Measurements from ENCODE around the gene TLE2. TPM values are rescaled to one million over a fixed set of nuclear protein-coding genes. Genes with fewer than 3 reads are reported as not detected.

The TLE2 gene
- 6.3 TPM for total RNA-seq

DNA sequence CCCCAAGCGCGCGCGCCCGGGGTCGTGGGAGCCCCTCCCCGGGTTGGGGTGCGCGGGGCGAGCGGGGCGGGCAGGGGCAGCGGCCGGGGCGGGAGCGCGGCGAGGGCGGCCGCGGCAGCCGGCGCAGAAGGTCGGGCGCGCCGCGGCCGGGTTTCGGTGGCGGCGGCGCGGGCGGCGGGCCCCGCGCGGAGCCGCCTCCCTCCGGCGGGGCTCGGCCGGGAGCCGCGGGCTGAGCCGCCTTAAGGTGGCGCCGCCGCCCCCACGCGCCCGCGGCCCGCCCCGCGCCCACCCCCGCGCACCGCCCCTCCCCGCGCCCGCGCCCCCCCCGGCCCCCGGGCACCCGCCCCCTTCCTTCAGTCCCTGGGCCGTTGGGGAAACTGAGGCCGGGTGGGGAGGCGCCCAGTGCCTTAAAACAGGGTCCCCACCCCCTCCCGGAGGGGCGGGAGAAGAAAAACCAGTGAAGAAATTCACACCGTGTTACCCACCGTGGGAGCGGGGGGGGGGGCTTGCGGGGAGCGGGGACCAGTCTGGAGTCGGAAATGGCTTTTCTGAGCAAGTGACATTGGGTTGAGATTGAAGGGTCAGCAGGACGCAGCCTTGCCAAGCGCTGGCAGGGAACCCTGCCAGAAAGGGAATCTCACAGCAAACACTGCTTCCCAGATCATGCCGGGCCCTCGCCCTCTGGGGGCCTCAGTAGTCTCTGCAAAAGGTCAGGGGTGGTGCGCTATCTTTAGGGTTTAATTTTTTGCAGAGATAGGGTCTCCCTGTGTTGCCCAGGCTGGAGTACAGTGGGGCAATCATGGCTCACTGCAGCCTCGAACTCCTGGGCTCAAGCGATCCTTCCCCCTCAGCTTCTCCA, at the start of gene TLE2:
Gene TLE2, minus strand, starts transcription at position 216 of the 859 bp plus-strand sequence. CDS start 376 bp downstream, outside the sequence.
- no peak for ATAC-seq

DNA sequence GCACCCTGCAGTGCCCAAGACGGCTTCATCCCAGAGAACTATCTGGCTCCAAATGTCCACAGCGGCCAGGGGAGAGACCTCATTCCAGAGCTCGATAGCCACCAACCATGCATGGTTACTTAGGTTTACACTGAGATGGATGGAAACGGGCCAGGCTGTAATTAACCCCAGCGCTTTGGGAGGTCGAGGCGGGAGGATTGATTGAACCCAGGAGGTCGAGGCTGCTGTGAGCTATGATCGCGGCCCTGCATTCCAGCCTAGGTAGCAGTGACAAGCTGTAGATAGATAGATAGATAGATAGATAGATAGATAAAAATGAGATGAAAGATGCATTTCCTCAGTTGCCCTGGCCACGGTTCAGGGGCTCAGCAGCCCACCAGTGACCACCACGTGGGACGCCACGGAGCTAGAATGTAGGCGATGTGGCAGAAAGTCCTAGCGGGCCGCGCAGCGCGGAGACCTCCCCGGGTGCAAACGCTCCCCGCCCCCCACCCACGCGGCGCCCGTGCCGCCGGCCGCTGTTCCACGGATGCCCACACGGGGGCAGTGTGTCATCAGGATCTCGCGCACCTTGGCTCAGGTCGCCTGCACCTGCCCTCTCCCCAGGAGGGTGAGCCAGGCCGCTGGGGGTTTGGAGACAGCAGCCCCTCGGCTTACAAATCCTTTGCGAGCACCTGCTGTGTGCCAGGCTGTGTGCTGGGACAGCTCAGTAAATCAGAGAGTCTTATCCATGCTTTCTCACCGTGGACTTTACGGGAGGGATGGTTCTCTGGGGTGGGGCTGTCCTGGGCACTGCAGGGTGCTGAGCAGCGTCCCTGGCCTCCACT, 46.7 kb upstream of the TLE2 start:
- peak; percentile 82 for ATAC-seq

- ATAC-seq = no peak
Measured at GRCh38 chr19:3073931-3074595, 45.0 kb upstream of the TLE2 start.

DNA sequence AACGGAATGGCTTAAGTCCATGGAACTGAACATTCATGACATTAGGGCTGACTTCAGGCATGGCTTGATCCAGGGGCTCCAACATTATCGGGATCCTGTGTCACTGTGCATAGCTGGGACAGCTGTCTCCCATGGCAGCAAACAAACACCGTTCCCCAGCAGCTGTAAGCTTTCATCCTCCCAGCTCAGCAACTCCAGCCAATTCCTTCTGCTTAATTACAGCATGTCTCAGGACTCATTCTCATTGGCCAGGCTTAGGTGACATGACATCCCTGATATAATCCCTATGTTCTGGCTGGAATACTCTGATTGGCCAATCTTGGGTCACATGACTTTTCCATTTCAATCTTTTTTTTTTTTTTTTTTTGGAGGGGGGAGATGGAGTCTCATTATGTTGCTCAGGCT, 44.1 kb upstream of the TLE2 start:
- peak; percentile 46 for ATAC-seq

DNA sequence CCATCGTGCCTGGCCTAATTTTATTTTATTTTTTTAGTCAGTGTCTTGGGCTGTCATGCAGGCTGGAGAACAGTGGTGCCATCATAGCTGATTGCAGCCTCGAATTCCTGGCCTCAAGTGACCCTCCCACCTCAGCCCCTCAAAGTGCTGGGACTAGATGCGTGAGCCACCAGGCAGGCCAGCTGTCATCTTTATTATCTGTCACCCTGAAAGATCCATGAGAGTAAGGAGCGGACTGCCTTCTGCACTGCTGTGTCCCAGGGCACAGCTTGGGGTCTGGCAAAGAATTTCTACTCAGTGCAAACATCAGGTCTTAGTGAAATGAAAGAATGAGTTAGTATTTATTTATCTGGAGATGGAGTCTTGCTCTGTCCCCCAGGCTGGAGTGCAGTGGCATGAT, 42.7 kb upstream of the TLE2 start:
- ATAC-seq = no peak

DNA sequence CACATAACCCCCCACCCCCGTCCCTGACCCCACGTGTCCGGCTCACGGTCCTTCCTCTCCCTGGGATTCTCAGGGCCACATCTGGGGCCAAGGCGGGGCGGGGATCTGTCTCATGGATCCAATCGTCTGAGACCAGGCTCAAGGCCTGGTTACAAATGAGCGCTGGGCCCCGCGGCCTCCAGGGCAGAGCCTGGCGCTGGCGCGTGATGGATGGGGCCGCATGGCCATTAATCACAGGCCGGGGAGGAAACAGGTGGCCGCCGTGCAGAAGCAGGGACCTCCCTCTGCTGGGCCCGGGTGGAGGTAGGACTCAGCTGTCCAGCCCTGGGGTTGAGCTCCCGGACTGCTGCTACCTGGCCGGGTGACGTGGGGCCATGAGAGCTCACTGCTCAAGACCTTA, 39.0 kb upstream of the TLE2 start:
- ATAC-seq = peak; percentile 5

- no peak for ATAC-seq
Measured at GRCh38 chr19:3067563-3067962, 38.5 kb upstream of the TLE2 start.

GRCh38 chr19:3066482-3067049, 37.5 kb upstream of the TLE2 start:
- ATAC-seq = no peak

- no peak for ATAC-seq
Measured at GRCh38 chr19:3065675-3066357, 36.7 kb upstream of the TLE2 start.

DNA sequence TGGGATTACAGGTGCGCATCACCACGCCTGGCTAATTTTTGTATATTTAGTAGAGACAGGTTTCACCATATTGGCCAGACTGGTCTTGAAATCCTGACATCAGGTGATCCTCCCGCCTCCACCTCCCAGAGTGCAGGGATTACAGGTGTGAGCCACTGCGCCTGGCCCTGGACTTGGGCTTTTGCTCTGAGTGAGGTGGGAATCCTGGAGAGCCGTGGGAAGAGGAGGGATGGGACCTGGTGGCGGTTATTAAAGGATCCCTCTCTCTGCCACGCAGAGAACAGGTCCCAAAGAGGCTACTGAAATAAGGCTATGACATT, 34.9 kb upstream of the TLE2 start:
- ATAC-seq = no peak

DNA sequence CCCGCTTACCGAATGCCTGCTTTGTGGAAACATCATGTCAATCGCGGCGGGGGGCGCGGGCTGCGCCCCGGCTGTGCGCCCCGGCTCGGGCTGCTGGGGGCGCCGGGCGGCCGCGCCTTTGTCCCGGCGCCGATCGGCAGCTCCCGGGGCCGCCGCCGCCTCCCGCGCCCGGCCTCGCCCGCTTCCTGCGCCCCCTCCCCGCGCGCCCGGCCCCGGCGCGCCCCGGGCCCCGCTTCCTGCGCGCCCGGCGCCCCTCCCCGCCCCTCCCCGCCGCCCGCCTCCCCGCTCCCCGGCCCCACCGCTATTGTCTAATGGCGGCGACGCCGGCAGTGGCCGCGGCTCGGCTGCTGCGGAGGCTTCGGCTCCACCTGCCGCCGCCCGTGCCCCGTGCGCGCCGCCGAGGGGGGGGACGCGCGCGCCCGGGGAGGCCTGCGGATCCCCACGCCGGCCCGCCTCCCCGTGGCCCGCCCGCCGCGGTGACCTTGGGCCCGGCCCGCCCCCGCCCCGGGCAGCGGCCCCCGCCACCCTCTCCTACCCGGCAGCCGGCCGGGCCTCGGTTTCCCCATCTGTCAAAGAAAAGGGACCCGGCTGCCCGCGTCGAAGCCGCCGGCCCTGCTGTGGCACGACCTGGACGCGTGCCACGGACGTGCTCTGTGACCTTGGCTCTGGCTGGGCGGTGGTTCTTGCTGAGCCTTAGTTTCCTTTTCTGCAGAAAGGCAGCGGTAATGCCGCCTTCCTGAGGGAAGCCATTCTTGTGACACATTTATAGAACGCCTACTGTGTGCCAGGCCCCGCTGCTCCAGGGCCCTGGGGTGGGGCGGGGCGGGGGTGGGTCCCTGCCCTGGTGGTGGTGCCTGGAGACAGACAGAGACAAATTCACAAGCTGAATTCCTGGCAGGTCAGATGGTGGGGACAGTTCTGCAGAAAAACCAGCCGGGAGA, 33.4 kb upstream of the TLE2 start, which contains the start of gene TLE5:
Gene TLE5, minus strand, starts transcription at position 331 of the 941 bp plus-strand sequence. Its CDS starts 295 bp downstream, at position 36.
- peak; percentile 65 for ATAC-seq

- ATAC-seq = peak; percentile 53
Measured at GRCh38 chr19:3061182-3062161, 32.4 kb upstream of the TLE2 start.

DNA sequence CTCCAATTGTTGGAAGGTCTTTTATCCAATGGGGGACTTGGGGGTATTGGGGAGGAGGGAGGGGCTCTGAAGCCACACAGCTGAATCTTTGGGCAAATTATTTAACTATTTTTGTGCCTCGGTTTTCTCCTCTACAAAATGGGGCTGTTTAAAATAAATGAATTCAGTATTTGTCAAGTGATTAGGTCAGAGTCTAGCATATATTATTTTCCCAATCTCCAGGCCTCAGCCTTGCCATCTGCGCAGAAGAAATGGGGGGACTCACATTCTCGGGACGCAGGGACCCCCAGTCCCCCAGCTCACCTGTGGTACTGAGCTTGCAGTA, 31.7 kb upstream of the TLE2 start:
- no peak for ATAC-seq

GRCh38 chr19:3059653-3060052, 30.6 kb upstream of the TLE2 start:
- ATAC-seq = no peak

DNA sequence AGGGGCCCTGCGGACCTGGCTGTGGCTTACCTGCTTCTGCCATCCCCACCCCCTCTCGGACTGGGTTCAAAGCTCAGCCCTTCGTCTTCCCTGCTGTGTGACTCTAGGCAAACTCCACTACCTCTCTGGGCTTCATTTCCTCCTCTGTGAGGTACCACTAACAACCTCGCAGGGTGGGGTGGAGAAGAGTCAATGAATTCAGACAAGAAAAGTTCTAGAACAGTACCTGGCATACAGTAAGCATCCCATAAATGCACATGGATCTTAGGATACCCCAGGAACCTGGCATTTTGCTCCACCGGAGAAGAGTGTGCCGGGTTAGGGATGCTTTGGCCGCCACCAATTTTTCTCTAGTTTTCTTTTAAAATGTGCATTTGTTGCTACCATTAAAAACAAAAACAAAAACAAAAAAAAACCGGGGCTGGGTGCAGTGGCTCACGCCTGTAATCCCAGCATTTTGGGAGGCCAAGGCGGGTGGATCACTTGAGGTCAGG, 29.8 kb upstream of the TLE2 start:
- no peak for ATAC-seq

GRCh38 chr19:3058009-3058820, 29.1 kb upstream of the TLE2 start:
- ATAC-seq = no peak

DNA sequence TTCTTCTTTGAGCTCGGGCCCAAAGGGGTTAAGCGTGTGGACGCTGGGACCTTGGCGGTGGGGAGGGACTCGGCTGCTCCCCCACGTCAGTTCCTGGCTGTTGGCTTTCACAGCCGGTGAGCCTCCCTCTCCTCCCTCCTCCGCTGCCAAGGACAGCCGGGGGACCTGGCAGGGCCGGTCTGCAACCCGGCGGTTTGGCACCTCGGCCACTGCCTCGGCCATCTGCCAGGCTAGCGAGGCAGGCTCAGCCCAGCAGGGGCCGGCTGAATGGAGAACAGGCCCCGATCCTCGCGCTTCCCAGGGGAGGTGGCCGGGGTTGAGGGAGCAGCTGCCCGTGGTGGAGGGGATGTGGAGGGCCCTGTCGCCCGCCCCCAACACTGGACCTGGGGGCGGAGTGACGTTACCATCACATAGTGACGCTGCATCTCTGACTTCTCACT, 28.2 kb upstream of the TLE2 start:
- ATAC-seq = peak; percentile 33

DNA sequence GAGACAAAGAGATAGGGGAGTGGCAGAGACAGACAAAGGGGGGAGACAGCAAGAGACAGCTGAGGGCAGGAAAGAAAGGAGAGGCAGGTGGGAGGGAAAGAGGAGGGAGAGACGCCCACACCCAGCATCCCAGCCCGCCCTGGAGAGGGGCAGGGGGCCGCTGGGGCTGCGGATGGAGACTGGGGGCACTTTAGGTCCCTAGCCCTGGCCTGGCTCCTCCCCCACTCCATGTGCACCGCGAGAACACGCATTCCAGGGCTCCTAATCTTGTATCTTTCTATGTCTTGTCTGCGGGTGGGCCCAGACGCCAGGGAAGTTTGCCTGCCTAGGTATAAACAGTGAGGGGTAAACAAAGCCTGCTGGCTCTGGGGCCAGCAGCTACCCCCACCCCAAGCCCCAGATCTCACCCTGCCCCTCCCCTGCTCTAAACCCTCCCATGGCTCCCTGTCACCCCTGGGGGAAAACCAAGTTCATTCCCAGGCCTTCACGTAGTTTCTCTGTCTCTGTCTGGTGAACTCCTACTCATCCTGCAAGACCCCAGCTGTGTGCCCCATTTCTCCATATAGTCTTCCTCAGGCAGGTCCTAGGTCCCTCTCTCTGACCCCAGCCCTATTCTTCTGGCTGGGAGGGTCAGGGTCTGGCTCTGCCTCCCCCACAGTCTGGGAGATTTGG, 27.5 kb upstream of the TLE2 start:
- ATAC-seq = no peak
